ENCODE measurements around the gene BTBD19.

Gene BTBD19

GRCh38 chr1:44777547-44777946 is 30.8 kb upstream of the BTBD19 start:
- 90% methylated on average over 14 of the region's 14 CpGs for WGBS
- Histone ChIP-seq H3K9me3 (ENCODE audit: control insufficient read depth, low read length) (no peaks in the 10 kb centered on the region), H3K14ac (ENCODE audit: low read length in 2 of 2) (no peak overlapping the region)

DNA sequence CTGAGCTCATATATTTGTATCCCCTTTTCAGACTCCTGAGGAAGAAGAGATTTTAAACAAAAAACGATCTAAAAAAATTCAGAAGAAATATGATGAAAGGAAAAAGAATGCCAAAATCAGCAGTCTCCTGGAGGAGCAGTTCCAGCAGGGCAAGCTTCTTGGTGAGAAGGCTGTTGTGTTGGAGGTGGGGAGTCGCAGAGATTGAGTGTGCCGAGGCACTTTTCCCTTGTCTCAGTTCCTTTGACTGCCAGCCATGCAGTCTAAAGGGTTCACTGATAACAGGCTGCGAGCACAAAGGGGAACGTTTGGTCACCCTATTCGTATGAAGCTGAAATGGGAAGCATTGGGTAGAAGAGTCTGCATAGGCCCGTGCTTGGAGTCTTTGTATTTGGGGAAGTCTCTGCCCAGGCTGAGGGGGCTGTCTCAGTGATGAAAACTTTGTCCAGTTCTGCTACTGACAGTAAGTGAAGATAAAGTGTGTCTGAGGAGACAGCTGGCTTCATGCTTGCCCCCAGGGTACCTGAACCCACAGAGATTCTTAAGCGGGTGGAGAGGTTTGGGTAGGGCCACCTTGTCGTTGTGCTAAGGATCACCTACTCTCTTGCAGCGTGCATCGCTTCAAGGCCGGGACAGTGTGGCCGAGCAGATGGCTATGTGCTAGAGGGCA is 30.2 kb upstream of the BTBD19 start:
- Histone ChIP-seq H3K18ac (ENCODE audit: low read depth in 1 of 2, low read length in 2 of 2) (no peak overlapping the region), H2BK12ac (ENCODE audit: low read length in 2 of 2) (no peak overlapping the region), H3K79me1 (replicated peaks; ENCODE audit: low read length, poor library complexity, severe bottlenecking) (no peaks in the 10 kb centered on the region), H4K8ac (ENCODE audit: low read length) (no peak overlapping the region), H3K27me3 (ENCODE audit: control insufficient read depth in 1 of 2, insufficient read depth in 1 of 2, low read length in 2 of 2) (no peaks in the 10 kb centered on the region), H2BK15ac (ENCODE audit: low read depth, poor library complexity, severe bottlenecking) (no peak overlapping the region), H2AK5ac (ENCODE audit: low read length, severe bottlenecking) (no peak overlapping the region), H4K91ac (ENCODE audit: low read length) (no peak overlapping the region), H3K23ac (ENCODE audit: low read length in 2 of 2) (no peak overlapping the region), H3K4me2 (ENCODE audit: low read length, poor library complexity, severe bottlenecking) (no peak overlapping the region), H2AFZ (ENCODE audit: low read depth, low read length) (no peak overlapping the region), H3K4me3 (ENCODE audit: insufficient read depth in 1 of 2, low read depth in 1 of 2, low read length in 2 of 2) (peak overlapping the region in 1 of 2 experiments; percentile 87), H2BK120ac (ENCODE audit: low read depth, low read length) (no peak overlapping the region), H3K9me3 (ENCODE audit: control insufficient read depth, low read length) (no peaks in the 10 kb centered on the region), H3K14ac (ENCODE audit: low read length in 2 of 2) (no peak overlapping the region), H3K4ac (ENCODE audit: low read depth in 1 of 2, low read length in 2 of 2) (no peak overlapping the region), H3K36me3 (ENCODE audit: control insufficient read depth in 1 of 2, insufficient read depth in 2 of 2, low read depth in 1 of 2, low read length in 2 of 2) (peaks cover 46 to 54% of the 10 kb centered on the region in 2 experiments), H3K4me1 (ENCODE audit: control insufficient read depth, insufficient read depth, low read depth, low read length) (peaks cover 18% of the 10 kb centered on the region), H3K27ac (ENCODE audit: low read length, poor library complexity, severe bottlenecking) (no peak overlapping the region), H3K9ac (ENCODE audit: low read length) (peak overlapping the region; percentile 96), H2BK5ac (ENCODE audit: low read depth, low read length, poor library complexity, severe bottlenecking) (no peak overlapping the region)
- DNase-seq, result no peak
- WGBS, result 93% methylated on average over 13 of the region's 13 CpGs

More at GRCh38 chr1:44777547-44777946, 30.8 kb upstream of the BTBD19 start:
- Histone ChIP-seq H2BK12ac (ENCODE audit: low read length in 2 of 2) (no peak overlapping the region), H3K79me1 (replicated peaks; ENCODE audit: low read length, poor library complexity, severe bottlenecking) (no peaks in the 10 kb centered on the region), H3K18ac (ENCODE audit: low read depth in 1 of 2, low read length in 2 of 2) (no peak overlapping the region), H2BK120ac (ENCODE audit: low read depth, low read length) (no peak overlapping the region), H3K27me3 (ENCODE audit: control insufficient read depth in 1 of 2, insufficient read depth in 1 of 2, low read length in 2 of 2) (no peaks in the 10 kb centered on the region), H2AK5ac (ENCODE audit: low read length, severe bottlenecking) (no peak overlapping the region), H2AFZ (ENCODE audit: low read depth, low read length) (no peak overlapping the region), H3K36me3 (ENCODE audit: control insufficient read depth in 1 of 2, insufficient read depth in 2 of 2, low read depth in 1 of 2, low read length in 2 of 2) (peaks cover 46 to 54% of the 10 kb centered on the region in 2 experiments), H4K8ac (ENCODE audit: low read length) (peak overlapping the region; percentile 14), H2BK5ac (ENCODE audit: low read depth, low read length, poor library complexity, severe bottlenecking) (no peak overlapping the region), H3K4me2 (ENCODE audit: low read length, poor library complexity, severe bottlenecking) (peak overlapping the region; percentile 78), H3K27ac (ENCODE audit: low read length, poor library complexity, severe bottlenecking) (no peak overlapping the region), H2BK15ac (ENCODE audit: low read depth, poor library complexity, severe bottlenecking) (no peak overlapping the region), H3K4ac (ENCODE audit: low read depth in 1 of 2, low read length in 2 of 2) (no peak overlapping the region), H3K23ac (ENCODE audit: low read length in 2 of 2) (no peak overlapping the region), H3K4me3 (ENCODE audit: insufficient read depth in 1 of 2, low read depth in 1 of 2, low read length in 2 of 2) (peak overlapping the region in 1 of 2 experiments; percentile 87), H3K4me1 (ENCODE audit: control insufficient read depth, insufficient read depth, low read depth, low read length) (peaks cover 18% of the 10 kb centered on the region), H3K9ac (ENCODE audit: low read length) (peak overlapping the region; percentile 96), H4K91ac (ENCODE audit: low read length) (no peak overlapping the region)
- DNase-seq, result no peak

- Histone ChIP-seq H4K8ac (ENCODE audit: low read length) (no peak overlapping the region), H3K23ac (ENCODE audit: low read length in 2 of 2) (no peak overlapping the region), H2BK5ac (ENCODE audit: low read depth, low read length, poor library complexity, severe bottlenecking) (no peak overlapping the region), H3K9me3 (ENCODE audit: control insufficient read depth, low read length) (no peaks in the 10 kb centered on the region), H3K4me3 (ENCODE audit: insufficient read depth in 1 of 2, low read depth in 1 of 2, low read length in 2 of 2) (peak overlapping the region in 1 of 2 experiments; percentile 55), H2BK15ac (ENCODE audit: low read depth, poor library complexity, severe bottlenecking) (no peak overlapping the region), H2BK120ac (ENCODE audit: low read depth, low read length) (no peak overlapping the region), H3K4me2 (ENCODE audit: low read length, poor library complexity, severe bottlenecking) (no peak overlapping the region), H4K91ac (ENCODE audit: low read length) (no peak overlapping the region), H3K4ac (ENCODE audit: low read depth in 1 of 2, low read length in 2 of 2) (no peak overlapping the region), H2AFZ (ENCODE audit: low read depth, low read length) (no peak overlapping the region), H3K9ac (ENCODE audit: low read length) (peak overlapping the region; percentile 96), H3K14ac (ENCODE audit: low read length in 2 of 2) (no peak overlapping the region), H3K36me3 (ENCODE audit: control insufficient read depth in 1 of 2, insufficient read depth in 2 of 2, low read depth in 1 of 2, low read length in 2 of 2) (peaks cover 46 to 54% of the 10 kb centered on the region in 2 experiments), H3K79me1 (replicated peaks; ENCODE audit: low read length, poor library complexity, severe bottlenecking) (no peaks in the 10 kb centered on the region), H3K18ac (ENCODE audit: low read depth in 1 of 2, low read length in 2 of 2) (no peak overlapping the region), H3K27ac (ENCODE audit: low read length, poor library complexity, severe bottlenecking) (no peak overlapping the region), H3K27me3 (ENCODE audit: control insufficient read depth in 1 of 2, insufficient read depth in 1 of 2, low read length in 2 of 2) (no peaks in the 10 kb centered on the region), H3K4me1 (ENCODE audit: control insufficient read depth, insufficient read depth, low read depth, low read length) (peaks cover 21% of the 10 kb centered on the region), H2BK12ac (ENCODE audit: low read length in 2 of 2) (no peak overlapping the region), H2AK5ac (ENCODE audit: low read length, severe bottlenecking) (no peak overlapping the region)
- DNase-seq, result no peak
- WGBS, result 100% methylated on average over 5 of the region's 6 CpGs
Observed at GRCh38 chr1:44778705-44779576, 29.4 kb upstream of the BTBD19 start.

DNA sequence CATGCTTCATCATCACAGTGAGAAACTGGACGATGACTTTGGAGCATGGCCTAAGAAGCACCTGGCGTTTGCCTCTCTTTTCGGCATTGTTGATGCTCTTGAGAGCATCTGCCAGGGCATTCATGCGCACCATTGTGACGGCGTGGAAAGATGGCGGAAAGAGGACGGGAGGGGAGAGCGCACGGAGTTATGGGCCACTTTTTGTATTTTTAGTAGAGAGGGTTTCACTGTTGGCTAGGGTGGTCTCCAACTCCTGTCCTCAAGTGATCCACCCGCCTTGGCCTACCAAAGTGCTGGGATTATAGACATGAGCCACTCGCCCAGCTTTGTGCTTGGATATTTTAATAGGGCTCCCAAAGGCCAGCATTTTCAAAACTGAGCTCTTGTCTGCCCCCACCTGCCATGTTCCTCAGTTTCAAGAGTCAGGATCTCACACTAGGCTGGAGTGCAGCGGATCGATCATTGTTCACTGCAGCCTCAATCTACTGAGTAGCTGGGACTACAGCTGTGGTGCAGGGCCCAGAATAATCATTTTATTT is 27.7 kb upstream of the BTBD19 start:
- no peak overlapping the region for H2BK120ac ChIP-seq (ENCODE audit: low read depth, low read length)
- no peaks in the 10 kb centered on the region for H3K9me3 ChIP-seq (ENCODE audit: control insufficient read depth, low read length)
- H3K27me3 ChIP-seq (ENCODE audit: control insufficient read depth in 1 of 2, insufficient read depth in 1 of 2, low read length in 2 of 2), result peaks cover 0 to 6% of the 10 kb centered on the region in 2 experiments
- no peak for DNase-seq
- H3K4me3 ChIP-seq (ENCODE audit: insufficient read depth in 1 of 2, low read depth in 1 of 2, low read length in 2 of 2), result no peak overlapping the region
- no peak overlapping the region for H3K14ac ChIP-seq (ENCODE audit: low read length in 2 of 2)
- 93% methylated on average over 14 of the region's 14 CpGs for WGBS
- no peak overlapping the region for H3K4me2 ChIP-seq (ENCODE audit: low read length, poor library complexity, severe bottlenecking)
- H3K23ac ChIP-seq (ENCODE audit: low read length in 2 of 2), result no peak overlapping the region
- no peak overlapping the region for H3K27ac ChIP-seq (ENCODE audit: low read length, poor library complexity, severe bottlenecking)
- H3K36me3 ChIP-seq (ENCODE audit: control insufficient read depth in 1 of 2, insufficient read depth in 2 of 2, low read depth in 1 of 2, low read length in 2 of 2), result peaks cover 46 to 54% of the 10 kb centered on the region in 2 experiments
- no peak overlapping the region for H3K4ac ChIP-seq (ENCODE audit: low read depth in 1 of 2, low read length in 2 of 2)
- no peak overlapping the region for H2AK5ac ChIP-seq (ENCODE audit: low read length, severe bottlenecking)
- no peak overlapping the region for H2BK5ac ChIP-seq (ENCODE audit: low read depth, low read length, poor library complexity, severe bottlenecking)
- no peak overlapping the region for H3K18ac ChIP-seq (ENCODE audit: low read depth in 1 of 2, low read length in 2 of 2)
- H3K9ac ChIP-seq (ENCODE audit: low read length), result no peak overlapping the region
- peaks cover 39% of the 10 kb centered on the region for H3K4me1 ChIP-seq (ENCODE audit: control insufficient read depth, insufficient read depth, low read depth, low read length)
- no peak overlapping the region for H2BK12ac ChIP-seq (ENCODE audit: low read length in 2 of 2)
- H4K8ac ChIP-seq (ENCODE audit: low read length), result no peak overlapping the region
- H4K91ac ChIP-seq (ENCODE audit: low read length), result no peak overlapping the region
- no peak overlapping the region for H2AFZ ChIP-seq (ENCODE audit: low read depth, low read length)
- no peak overlapping the region for H2BK15ac ChIP-seq (ENCODE audit: low read depth, poor library complexity, severe bottlenecking)
- no peaks in the 10 kb centered on the region for H3K79me1 ChIP-seq (replicated peaks; ENCODE audit: low read length, poor library complexity, severe bottlenecking)

Data from mesenchymal stem cell (in vitro differentiated cells and primary cell).